HG03039 (cell line): ENCODE results near the gene ZNF549.
"Not testable (repeated sequence)": the region's sequence is repeated elsewhere in the genome, so short reads cannot be mapped to it uniquely, and the experiment has no call there.

Experiments used
- ATAC-seq: cut with Tn5 transposase; IDR thresholded peaks from one replicate; pipeline ENCODE4 v1.9.1; 2021; ENCODE audit warnings: mild to moderate bottlenecking, moderate library complexity; ENCODE audit not compliant: unreplicated experiment

The ZNF549 gene

GRCh38 chr19:57527136-57527881 is at the start of gene ZNF549:
ZNF549 (plus strand) TSS chr19:57527356; CDS start chr19:57527574, 218 bp downstream.
- peak; percentile 92 for ATAC-seq

GRCh38 chr19:57487477-57488298 is 39.5 kb upstream of the ZNF549 start, which contains the start of gene ZNF419:
ZNF419 (plus strand) TSS chr19:57487750; CDS start chr19:57487951, 201 bp downstream.
- ATAC-seq = peak; percentile 92

- not testable (repeated sequence) for ATAC-seq
Measured at GRCh38 chr19:57488299-57488644, 38.9 kb upstream of the ZNF549 start.

GRCh38 chr19:57499332-57499679 is 27.9 kb upstream of the ZNF549 start:
- ATAC-seq = not testable (repeated sequence)

GRCh38 chr19:57499680-57500395 is 27.3 kb upstream of the ZNF549 start, which contains the start of gene ZNF773:
ZNF773 (plus strand) TSS chr19:57499938; CDS start chr19:57500081, 143 bp downstream.
- peak; percentile 97 for ATAC-seq

GRCh38 chr19:57500400-57500799 is 26.8 kb upstream of the ZNF549 start:
- ATAC-seq = not testable (repeated sequence)

GRCh38 chr19:57506163-57506562 is 21.0 kb upstream of the ZNF549 start:
- no peak for ATAC-seq

GRCh38 chr19:57511484-57511883 is 15.7 kb upstream of the ZNF549 start:
- no peak for ATAC-seq

- no peak for ATAC-seq
Measured at GRCh38 chr19:57512845-57513244, 14.3 kb upstream of the ZNF549 start.

- no peak for ATAC-seq
Measured at GRCh38 chr19:57515255-57515654, 11.9 kb upstream of the ZNF549 start.

GRCh38 chr19:57518021-57518420 is 9.1 kb upstream of the ZNF549 start:
- ATAC-seq = not testable (repeated sequence)

- ATAC-seq = no peak
Measured at GRCh38 chr19:57537953-57538547, 10.9 kb downstream of the ZNF549 start.

GRCh38 chr19:57546513-57546912 is 19.4 kb downstream of the ZNF549 start:
- no peak for ATAC-seq

GRCh38 chr19:57552432-57552831 is 25.3 kb downstream of the ZNF549 start:
- ATAC-seq = no peak

GRCh38 chr19:57557659-57558058 is 30.5 kb downstream of the ZNF549 start:
- ATAC-seq = no peak

GRCh38 chr19:57558525-57558924 is 31.4 kb downstream of the ZNF549 start:
- no peak for ATAC-seq

- ATAC-seq = no peak
Measured at GRCh38 chr19:57559008-57559403, 31.9 kb downstream of the ZNF549 start.

GRCh38 chr19:57559404-57560025 is 32.4 kb downstream of the ZNF549 start, which contains the start of gene ZNF550:
ZNF550 (minus strand) TSS chr19:57559863; CDS start chr19:57559682, 181 bp downstream.
- ATAC-seq = peak; percentile 98

- no peak for ATAC-seq
Measured at GRCh38 chr19:57560049-57560491, 32.9 kb downstream of the ZNF549 start.

GRCh38 chr19:57563547-57563946 is 36.4 kb downstream of the ZNF549 start:
- ATAC-seq = no peak
